HG03378 (cell line): ENCODE results near the gene UGT1A8.
"Not testable (repeated sequence)": the region's sequence is repeated elsewhere in the genome, so short reads cannot be mapped to it uniquely, and the experiment has no call there.

Experiments
- ATAC-seq: cut with Tn5 transposase; IDR thresholded peaks from one replicate; pipeline ENCODE4 v1.9.1; 2021; ENCODE audit warnings: mild to moderate bottlenecking, moderate library complexity; ENCODE audit not compliant: unreplicated experiment

UGT1A8 gene

DNA sequence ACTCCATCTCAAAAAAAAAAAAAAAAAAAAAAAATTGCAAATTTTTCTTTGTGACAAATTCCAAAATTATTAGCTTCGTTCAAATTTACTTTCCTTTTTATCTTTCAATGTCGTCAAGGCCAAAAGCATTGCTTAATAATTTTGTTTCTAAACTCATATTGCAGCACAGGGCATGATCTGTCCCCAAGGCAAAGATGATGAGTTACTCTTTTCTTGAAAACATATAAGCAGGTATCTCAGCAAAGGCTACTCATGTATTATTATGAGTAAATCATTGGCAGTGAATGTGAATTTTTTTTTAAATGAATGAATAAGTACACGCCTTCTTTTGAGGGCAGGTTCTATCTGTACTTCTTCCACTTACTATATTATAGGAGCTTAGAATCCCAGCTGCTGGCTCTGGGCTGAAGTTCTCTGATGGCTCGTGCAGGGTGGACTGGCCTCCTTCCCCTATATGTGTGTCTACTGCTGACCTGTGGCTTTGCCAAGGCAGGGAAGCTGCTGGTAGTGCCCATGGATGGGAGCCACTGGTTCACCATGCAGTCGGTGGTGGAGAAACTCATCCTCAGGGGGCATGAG lies 64.2 kb downstream of the UGT1A8 start, which contains the start of gene UGT1A7:
TSS of gene UGT1A7 (plus strand) at position 381 of the 579 bp plus-strand sequence. CDS start at position 418, 37 bp downstream.
- no peak for ATAC-seq

DNA sequence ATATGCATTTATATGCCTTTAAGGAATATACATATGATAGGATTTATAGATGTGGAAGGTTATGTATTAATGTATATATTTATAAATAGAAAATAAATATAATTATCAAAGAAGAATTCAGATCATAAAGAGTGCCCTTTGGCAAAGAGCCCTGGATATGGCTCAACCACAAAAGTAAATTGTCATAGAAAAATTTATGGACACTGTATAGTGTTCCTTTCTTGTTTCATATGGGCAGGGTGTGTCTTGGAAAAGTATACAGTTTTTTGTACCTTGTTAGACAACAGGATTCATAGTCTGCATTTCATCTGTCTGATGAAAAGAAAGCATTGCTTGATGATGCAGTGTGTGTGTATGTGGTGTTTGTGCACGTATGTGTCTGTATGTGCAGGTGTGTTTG lies 67.2 kb downstream of the UGT1A8 start:
- ATAC-seq = no peak

DNA sequence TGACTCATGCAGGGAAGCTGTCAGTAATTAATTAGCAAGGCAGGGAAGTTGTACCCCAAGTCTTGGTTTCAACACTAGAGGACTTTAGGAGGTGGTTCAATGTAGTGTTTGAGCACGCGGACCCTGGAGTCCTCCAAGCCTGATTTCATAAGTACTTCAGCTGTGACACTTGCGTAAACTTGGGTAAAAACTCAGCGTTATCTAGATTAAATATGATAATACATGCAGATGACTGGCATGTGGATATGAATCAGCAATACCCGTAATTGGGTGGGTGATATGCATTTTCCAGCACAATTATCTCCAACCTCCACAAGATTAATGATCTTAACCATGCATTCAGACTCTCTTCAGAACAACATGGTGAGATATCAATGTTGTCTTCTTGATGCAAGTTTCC lies 69.5 kb downstream of the UGT1A8 start:
- no peak for ATAC-seq

DNA sequence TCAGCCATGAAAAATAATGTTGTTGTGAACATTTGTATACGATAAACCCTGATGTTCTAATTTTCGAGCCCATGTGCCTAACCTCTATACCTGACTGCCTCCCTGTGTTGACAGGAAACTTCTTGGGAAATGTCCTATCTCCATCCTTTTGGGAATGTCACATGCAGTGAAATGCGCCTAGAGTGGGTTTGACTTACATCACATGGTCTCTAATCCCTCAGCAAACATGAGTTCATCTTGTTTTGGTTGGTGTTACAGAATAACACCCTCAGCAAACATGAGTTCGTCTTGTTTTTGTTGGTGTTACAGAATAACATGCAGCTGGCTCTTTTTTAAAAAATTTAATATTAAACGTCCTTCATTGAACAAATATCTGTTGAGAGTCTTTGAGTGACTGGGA lies 70.9 kb downstream of the UGT1A8 start:
- ATAC-seq = no peak

GRCh38 chr2:233689031-233689430 lies 71.6 kb downstream of the UGT1A8 start:
- no peak for ATAC-seq

- ATAC-seq = no peak
Measured at GRCh38 chr2:233689501-233689900, 72.1 kb downstream of the UGT1A8 start.

DNA sequence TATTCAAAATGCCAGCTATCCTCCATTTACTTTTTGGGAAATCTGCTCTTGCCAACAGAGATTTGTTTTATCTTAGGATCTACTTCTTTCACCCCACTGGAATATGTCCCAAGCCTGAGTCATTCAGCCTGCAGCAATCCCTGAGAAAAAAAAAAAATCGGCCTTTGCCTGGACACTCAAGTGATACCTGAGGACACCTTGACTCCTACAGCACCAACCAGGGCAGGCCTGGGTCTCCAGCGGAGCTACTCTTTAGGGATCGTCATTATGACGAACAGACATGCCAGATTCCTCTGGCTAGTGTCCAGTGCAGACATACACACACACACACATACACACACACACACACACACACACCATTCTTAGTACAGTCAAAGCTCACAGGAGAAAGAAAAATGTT lies 73.0 kb downstream of the UGT1A8 start:
- ATAC-seq = no peak

DNA sequence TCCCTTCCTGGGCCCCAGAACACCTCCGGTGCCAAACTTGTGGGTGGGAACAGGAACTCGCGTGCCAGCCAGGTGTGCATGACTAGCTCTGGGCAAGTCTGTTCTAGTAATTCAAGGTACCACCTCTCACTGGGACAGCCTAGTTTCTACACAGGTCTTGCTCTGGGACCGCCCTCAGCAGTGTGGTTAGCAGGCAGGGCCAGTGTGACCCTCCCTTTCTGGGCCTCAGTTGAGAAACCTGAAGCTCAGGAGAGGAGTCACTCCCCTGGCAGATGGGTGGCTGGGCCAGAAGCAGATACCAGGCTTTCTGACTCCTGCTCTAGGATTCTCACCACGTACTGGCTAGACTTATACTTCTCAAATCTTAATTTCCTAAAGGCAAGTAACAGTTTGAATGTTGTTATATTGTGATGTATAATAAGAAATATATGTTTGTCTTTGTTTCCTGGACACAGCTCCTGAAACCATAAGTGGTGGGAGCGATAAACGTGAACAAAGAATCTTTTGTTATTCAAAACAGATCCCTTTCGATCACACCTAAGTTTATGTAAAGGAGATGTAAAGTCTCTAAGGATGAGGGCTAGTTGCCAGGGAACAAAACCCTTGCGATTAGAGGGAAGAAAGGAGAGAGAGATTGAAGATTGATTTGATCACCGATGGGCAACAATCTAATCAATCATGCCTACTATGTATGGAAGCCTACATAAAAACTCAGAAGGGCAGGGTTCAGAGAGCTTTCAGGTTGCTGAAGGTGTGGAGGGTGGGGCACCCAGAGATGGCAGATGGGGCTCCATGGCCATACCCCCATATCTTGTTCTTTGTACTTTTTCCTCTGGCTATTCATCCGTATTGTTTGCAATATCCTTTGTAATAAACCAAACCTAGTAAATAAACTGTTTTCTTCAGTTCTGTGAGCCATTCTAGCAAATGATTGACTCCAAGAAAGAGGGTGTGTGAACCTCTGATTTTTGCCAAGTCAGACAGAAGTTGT lies 74.3 kb downstream of the UGT1A8 start:
- ATAC-seq = no peak

- ATAC-seq = no peak
Measured at GRCh38 chr2:233692648-233693047, 75.2 kb downstream of the UGT1A8 start, which contains the start of gene UGT1A6. Gene UGT1A6 (plus strand): TSS chr2:233692890. CDS start chr2:233693005, 115 bp downstream.

DNA sequence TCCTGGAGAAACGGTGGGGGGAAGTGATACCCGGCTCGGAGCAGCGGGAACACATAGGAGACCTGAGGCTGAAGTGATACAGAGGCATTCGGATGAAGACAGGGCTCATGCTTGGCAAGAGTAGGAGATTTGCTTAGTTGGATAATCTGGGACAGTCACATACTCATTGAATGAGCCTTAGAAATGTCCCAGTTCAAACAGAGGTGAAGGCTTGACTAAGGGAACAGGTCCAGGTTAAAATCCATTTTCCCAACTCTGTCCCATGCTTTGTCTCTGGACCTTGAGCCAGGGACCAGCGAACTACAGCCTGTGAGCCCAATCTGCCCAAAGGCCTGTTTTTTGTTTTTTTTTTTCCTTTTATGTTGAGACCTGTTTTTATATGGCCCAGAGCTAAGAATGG lies 76.5 kb downstream of the UGT1A8 start:
- no peak for ATAC-seq

DNA sequence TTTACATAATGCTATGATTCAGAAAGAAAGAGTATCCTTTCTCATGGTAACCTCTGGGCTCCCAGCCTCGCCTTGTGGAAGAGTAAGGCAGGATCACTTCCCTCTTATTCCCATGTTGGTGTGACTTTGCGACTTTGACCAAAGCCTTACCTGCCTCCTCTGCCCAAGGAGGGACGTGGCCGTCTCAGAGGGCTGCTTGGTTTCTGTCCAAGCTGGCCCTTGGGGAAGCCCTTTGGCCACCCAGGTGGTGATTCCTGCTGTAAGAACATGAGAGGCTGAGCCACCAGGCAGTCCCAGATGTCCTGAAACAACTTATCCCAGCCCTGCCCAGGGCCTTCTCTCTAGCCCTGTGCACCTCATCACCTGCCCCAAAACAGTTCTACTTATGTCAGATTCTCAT lies 81.3 kb downstream of the UGT1A8 start:
- no peak for ATAC-seq

- no peak for ATAC-seq
Measured at GRCh38 chr2:233699424-233700027, 82.1 kb downstream of the UGT1A8 start.

GRCh38 chr2:233700028-233700635 lies 82.7 kb downstream of the UGT1A8 start:
- ATAC-seq = no peak

- ATAC-seq = not testable (repeated sequence)
Measured at GRCh38 chr2:233700842-233701241, 83.4 kb downstream of the UGT1A8 start.

DNA sequence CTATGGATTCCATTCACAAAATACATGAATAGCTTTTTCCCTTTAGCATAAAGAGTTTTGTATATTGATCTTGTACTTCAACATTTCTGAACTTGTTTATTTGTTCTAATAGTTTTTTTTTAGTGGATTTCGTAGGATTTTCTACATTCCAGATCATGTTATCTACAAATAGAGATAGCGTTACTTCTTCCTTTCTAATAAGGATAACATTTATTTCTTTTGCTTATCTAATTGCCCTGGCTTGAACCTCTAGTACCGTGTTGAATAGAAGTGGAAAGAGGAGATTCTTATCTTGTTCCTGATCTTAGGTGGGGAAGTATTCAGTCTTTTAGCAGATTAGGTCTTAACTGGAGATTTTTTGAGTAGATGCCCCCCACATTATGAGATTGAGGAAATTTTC lies 84.8 kb downstream of the UGT1A8 start:
- ATAC-seq = no peak

GRCh38 chr2:233705911-233706506 lies 88.6 kb downstream of the UGT1A8 start:
- no peak for ATAC-seq

DNA sequence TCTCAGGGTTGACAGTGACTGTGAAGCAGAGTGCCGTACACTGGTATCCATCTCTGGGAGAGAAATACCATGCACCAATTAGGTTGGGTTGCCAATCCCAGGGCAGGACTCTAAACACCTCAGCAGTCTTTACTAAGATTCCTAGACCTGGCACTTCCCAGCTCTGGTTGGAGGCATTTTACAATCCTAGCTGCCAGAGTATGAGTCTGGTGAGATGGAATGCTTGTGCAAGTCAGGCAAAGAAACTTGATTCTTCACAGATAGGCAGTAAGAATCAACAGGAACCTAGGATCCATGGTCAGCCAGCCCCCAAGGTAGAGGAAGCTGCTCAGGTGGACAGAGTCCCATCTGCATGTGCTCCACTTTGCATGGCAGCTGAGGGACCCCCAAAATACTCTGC lies 89.3 kb downstream of the UGT1A8 start:
- ATAC-seq = no peak

DNA sequence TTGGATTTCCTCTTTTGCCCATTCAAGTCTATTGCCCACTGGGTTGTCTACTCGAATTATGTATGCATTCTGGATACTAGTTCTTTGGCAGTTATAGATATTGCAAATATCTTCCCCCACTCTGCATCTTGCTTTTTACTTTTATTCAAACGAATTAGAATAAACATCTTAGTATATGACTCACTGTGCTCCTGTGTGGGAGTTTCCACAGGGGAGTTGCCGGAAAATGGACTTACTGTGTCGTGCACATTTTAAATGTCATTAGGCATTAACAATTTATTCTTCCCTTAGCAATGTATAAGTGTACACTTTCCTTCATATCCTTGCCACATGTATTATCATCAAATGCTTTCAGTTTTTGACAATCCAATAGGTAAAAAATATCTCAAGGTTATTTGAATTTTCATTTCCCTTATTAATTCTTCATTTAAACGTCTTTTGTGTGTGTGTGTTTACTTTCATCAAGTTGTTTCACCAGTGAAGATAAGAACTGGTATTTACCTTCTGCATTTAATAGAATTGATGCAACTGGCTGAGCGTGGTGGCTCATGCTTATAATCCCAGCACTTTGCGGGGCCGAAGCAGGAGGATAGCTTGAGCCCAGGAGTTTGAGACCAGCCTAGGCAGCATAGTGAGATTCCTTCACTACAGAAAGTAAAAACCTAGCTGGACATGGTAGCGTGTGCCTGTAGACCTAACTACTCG lies 90.7 kb downstream of the UGT1A8 start:
- no peak for ATAC-seq

- ATAC-seq = no peak
Measured at GRCh38 chr2:233708942-233709341, 91.5 kb downstream of the UGT1A8 start.

DNA sequence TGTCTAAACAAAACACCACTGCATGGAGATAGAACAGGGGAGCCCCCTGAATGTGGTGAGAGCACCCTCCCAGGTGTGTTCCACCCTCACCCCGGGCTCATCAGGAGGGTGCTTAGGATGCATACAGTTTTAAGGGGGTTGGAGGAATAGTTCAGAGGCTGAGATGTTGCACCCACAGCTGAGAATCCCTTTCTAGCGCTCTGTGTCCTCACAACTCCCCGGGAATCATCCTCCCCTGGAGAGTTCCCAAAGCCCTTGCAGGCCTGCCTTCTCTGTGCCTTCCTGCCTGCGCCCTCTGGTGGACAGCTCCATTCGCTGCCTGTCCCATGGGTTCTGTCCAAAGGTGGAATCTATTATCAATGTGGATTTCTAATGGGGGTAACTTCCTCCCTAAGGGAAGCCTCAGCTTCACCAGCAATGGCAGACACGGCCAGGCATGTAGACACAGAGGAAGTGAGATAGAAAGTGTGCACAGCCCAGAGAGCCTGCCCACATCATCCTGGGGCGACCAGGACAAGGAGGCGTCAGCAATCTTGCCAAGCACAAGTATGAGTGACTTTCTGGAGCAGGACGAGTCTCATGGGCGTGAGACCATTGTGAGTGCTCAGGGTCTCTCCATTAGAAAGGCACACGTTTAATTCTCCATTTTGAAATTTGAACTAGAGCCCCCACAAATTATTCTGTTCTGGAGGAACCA lies 94.0 kb downstream of the UGT1A8 start:
- ATAC-seq = no peak
